ENCODE results near the gene SGCG.
"Not testable (repeated sequence)": the region's sequence is repeated elsewhere in the genome, so short reads cannot be mapped to it uniquely, and the experiment has no call there.

Gene SGCG

DNA sequence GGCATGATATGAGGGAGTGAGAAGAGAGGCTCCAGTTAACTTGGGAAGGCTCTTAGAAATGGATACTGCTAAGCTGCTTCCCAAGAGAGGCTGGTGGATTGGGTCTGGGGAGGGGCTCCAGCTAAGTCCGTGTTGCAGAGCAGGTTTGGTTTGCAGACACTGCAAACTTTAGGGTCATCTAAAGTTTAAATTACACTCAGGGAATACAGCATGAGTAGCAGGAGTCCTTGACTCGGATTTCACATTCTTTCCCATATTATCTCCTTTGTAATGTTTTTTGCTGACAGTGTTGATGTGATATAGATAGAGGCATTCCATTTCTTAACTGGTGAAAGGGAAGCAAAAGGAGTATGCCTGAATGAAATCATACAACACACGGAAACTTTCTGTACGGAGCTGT, 31.9 kb downstream of the SGCG start:
- DNase-seq = peak; percentile 75

GRCh38 chr13:23231241-23231640, 50.5 kb downstream of the SGCG start:
- no peak for DNase-seq

DNA sequence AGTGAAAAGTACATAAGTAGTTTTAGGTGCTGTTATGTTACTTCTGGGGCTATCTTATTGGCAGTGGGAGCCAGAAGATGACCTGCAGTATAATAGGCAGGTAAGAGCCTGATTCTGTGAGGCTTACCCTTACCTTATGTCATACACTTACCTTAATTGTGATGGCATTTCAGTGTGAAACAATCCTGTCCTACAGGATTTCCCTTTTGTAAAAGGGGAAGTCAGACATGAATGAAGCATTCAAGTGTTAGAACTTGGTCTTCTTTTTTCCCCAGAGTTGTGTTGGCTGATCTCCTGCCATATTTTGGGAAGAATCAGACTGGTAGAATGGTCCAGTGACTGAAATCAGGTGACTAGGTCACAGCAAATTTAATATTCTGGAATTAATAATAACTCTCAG, 55.2 kb downstream of the SGCG start:
- no peak for DNase-seq

DNA sequence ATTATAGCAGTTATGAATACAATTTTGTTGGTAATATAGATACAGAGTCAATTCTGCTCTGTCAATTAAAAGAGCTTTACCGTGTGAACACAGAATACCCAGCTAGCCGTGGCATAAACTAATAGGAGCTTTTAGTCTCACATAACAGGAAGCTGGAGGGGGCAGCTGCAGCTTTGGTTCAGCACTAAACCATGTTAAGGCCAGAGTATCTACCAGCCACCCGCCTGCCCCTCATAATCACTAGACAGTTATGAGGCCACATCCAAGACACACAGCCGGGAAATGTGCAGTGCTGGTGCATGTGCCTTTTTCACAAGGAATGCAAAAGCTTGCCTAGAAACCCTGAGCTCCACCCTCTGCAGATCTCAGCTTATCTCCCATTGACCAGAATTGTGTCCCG, 62.3 kb downstream of the SGCG start:
- no peak for DNase-seq

- DNase-seq = not testable (repeated sequence)
These were observed 67.6 kb downstream of the SGCG start for GRCh38 chr13:23248410-23248809.

GRCh38 chr13:23254506-23254905, 73.7 kb downstream of the SGCG start:
- no peak for DNase-seq

- no peak for DNase-seq
These were observed 86.8 kb downstream of the SGCG start for GRCh38 chr13:23267571-23267970.

DNA sequence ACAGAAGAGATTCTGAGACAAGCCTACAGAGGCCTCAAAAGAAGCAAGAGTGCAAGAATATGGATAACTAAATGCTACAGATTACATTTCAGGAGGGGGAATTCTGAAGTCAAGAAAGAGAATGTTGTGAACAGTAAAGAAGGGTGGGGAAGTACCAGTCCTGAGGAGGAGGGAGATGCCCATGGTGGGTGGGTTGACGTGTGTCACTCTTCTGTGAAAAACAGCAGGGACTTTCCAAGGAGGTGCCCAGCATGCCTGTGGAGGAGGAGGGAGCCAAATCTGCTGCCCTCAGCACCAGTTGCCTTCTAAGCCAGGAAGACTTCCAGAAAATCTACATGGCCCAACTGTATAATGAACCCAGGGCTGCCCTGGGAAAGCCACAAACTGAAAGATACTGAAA, 87.7 kb downstream of the SGCG start:
- no peak for DNase-seq

DNA sequence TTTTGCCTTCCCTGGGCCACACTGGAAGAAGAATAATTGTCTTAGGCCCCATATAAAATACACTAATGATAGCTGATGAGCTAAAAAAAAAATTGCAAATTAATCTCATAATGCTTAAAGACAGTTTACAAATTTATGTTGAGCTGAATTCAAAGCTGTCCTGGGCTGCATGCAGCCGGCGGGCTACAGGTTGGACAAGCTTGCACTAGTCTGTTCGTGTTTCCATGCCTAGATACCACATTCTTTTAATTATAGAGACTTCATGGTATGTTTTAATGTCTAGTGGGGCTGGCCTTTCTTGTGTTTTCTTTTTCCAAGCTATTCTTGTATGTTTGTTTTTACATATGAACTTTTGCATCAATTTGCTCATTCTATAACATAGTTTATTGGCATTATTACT, 90.6 kb downstream of the SGCG start:
- no peak for DNase-seq

GRCh38 chr13:23273498-23273897, 92.7 kb downstream of the SGCG start:
- no peak for DNase-seq

DNA sequence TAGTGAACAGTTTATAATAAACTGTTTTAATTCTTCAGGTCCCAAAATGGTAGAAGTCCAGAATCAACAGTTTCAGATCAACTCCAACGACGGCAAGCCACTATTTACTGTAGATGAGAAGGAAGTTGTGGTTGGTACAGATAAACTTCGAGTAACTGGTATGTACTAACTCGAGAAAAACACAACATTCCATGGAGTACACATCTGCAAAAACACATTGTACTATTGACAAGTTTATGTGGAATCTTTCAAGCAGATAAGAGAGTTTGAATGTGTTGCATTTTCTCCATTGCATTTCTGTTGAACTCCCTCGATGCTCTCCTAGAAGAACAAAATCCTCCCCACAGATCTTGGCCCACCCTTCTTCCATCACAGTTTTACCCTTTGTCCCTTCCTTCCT, 98.5 kb downstream of the SGCG start:
- DNase-seq = no peak

- DNase-seq = no peak
These were observed 107.8 kb downstream of the SGCG start for GRCh38 chr13:23288564-23288963.

DNA sequence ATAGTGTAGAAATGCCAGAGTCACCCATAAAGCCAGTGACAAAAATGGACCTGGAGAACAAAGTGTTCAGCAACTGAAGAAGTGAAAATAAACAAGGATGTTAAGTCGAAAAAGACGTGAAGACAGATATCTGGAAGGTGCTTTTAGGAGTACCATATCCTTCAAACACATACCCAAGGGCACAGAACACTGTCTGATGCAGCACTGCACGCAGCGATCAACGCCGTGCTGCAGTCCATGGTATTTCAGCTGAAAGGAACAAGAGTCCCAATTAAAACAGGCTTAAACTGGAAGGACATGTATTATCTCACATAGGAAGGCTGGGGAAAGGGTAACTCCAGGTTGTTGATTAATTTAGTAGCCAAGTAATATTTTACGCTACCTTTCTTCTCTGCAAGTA, 108.2 kb downstream of the SGCG start:
- DNase-seq = no peak

DNA sequence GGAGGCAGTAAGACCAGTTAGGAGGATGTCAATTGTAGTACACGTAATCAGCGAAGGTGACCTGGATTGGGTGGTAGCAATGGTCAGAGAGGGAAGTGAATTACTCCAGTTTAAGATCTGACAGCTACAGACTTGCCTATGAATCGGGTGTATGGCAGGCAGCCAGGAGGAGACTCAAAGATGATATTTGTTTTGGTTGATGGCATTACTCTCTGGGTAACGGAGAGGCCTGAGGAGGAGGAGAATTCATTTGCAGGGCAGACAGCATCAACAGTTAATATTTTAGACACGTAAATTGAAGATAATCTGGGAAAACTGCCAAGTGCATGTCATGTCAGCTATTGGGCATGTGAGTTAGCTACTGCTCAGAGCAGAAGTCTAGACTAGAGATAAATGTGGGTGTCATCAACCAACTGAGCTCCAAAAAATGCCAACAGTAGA, 109.2 kb downstream of the SGCG start:
- DNase-seq = peak; percentile 82

GRCh38 chr13:23292586-23292985, 111.8 kb downstream of the SGCG start:
- peak; percentile 1 for DNase-seq

GRCh38 chr13:23314837-23315236, 134.1 kb downstream of the SGCG start:
- DNase-seq = not testable (repeated sequence)

GRCh38 chr13:23319883-23320224, 139.1 kb downstream of the SGCG start:
- no peak for DNase-seq

DNA sequence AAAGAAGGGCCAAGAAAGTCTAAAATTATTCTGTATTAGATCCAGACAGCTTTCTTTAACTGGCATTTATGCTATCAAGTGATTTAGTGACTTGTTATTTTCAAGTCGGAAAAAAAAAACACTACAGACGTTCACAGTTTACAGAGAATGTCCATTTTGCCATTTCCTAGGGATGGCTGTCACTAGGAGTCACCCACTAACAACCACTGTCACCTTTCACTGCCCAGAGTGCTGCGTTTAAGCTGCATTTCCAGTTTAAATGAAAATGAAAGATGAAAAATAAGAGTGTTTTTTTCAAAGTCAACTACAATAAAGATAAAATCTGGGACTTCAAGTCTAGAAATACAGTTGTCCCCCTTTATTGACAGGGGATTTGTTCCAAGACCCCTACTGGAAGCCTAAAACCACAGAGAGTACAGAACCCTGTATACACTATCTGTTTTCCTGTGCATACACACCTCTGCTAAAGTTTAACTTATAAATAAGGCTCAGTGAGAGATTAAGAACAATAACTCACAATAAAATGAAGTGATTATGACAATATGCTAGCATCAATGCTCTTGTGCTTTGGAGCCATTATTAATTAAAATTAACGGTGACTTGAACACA, 140.3 kb downstream of the SGCG start:
- DNase-seq = no peak

- DNase-seq = peak; percentile 96
These were observed 140.9 kb downstream of the SGCG start for GRCh38 chr13:23321535-23322241.

DNA sequence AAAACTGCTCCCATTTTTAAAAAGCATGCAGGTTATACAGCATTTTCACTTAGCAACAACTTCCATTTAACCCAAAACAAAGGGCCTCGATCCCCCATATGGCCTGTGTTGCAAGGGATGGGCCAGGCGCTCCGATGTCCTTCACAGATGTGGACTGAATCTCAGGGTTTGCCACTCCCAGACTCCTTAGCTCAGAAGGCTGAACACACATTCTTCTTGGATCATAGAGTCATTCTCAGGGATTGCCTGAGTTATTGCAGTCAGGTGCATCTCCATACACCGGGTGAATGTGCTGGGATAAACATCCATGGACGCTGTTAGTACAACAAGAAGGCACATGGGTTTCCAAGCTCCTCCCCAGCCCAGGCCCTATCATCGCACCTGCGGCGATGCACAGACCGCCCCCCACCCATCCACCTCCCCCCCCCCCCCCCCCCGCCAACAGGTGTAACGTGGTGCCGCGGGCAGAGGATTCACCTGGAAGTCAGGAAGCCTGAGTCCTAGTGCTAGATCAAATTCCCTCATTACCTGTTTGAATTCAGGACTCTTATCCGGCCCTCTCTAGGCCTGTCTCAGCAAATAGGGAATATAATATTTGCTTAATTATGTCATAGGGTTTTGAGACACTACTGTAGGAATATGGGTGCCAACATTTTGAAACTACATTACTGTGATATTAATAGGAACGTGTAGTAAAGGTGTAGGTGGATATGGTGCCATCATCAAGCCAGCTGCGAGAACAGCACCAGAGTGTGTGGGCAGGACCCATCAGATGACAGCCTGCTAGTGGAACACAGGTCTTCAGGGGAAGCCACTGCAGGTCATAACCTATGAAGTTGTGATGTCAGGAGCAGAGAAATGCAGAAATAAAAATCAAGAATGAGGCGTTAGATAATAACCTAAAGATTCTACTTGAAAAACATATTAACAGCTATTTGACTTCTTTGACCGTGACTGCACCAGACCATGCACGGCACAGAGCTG, 141.9 kb downstream of the SGCG start:
- DNase-seq = no peak

DNA sequence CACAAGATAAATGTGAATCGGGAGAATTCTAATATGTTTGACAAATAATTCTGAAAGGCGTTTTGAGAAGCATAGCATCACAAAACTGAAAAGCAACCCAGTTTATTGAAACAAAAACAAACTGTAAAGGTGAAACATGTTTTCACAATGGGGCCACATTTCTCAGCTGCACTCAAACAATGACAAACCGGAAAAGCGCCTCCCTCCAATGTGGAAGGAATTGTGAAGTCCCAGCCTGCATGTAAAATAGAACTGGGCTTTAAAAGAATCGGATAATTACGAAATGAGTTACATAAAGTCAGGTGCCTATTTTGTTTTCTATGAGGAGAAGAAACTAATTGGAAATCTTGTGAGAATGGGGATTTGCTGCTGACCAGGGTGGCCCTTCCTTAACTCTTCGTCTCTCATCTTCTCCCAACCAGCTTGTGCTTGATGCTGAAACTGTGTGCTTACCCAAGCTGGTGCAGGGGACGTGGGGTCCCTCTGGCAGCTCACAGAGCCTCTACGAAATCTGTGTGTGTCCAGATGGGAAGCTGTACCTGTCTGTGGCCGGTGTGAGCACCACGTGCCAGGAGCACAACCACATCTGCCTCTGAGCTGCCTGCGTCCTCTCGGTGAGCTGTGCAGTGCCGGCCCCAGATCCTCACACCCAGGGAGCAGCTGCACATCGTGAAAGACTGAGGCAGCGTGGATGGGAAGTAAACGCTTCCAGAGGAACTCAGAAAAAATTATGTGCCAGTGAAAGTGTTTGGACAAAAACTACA, 143.3 kb downstream of the SGCG start:
- peak; percentile 22 for DNase-seq

DNA sequence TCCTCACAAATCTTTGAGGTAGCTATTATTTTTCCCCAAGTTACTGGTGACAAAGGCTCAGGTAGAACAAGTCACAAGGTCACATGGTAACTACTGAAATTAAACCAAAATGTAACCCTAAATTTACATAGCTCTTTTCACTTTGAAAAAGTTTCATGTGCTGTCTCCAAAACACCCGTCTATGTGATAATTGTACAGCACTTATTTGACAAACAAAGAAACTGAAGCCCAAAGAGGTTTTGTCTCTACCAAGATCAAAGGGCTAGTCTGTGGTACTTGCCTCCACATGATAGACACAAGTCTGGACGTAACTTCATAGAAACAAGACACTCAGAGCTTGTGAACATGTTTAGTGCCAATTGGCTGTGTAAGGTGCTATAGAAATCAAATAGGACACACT, 144.4 kb downstream of the SGCG start:
- DNase-seq = no peak

- no peak for DNase-seq
These were observed 149.6 kb downstream of the SGCG start for GRCh38 chr13:23330356-23330755.
